ENCODE data around the gene HS6ST2. TPM values are rescaled to one million over a fixed set of nuclear protein-coding genes. Genes with fewer than 3 reads are reported as not detected.

The HS6ST2 gene
- total RNA-seq, 1 donor: under 0.01 TPM

DNA sequence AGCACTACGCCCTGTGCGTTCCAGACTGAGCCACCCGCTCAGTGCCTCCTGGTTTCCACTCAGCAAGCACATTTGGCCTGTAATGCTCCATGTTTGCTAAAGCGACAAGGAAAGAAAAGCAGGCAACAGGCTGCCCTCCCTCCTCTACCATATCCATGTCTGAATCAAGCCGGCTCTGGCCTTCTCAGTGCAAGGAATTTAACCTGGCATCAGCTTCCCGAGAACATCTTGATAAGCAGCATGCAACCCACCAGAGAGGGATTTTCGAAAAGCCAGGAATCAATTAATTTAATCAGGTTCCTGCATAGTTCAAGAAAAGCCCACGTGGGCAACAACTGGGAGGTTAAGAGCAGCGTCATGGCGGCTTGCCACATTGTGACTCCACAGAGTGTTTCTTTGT, 228.2 kb downstream of the HS6ST2 start:
- no peak for TF ChIP-seq CTCF (IDR thresholded peaks at IDR 0.05; ENCODE audit: insufficient read depth, low read length)
- DNase-seq (ENCODE audit: low read depth): no peak
- H3K4me3 ChIP-seq (ENCODE audit: low read depth, low read length): no peak overlapping the region

GRCh38 chrX:132728296-132728695, 230.1 kb downstream of the HS6ST2 start:
- no peak for TF ChIP-seq CTCF (IDR thresholded peaks at IDR 0.05; ENCODE audit: insufficient read depth, low read length)
- no peak for DNase-seq (ENCODE audit: low read depth)
- no peak overlapping the region for H3K4me3 ChIP-seq (ENCODE audit: low read depth, low read length)

- no peak for DNase-seq (ENCODE audit: low read depth)
- no peak for TF ChIP-seq CTCF (IDR thresholded peaks at IDR 0.05; ENCODE audit: insufficient read depth, low read length)
- H3K4me3 ChIP-seq (ENCODE audit: low read depth, low read length): no peak overlapping the region
These were observed 239.9 kb downstream of the HS6ST2 start for GRCh38 chrX:132718431-132718958.

- H3K4me3 ChIP-seq (ENCODE audit: low read depth, low read length): no peak overlapping the region
- no peak for TF ChIP-seq CTCF (IDR thresholded peaks at IDR 0.05; ENCODE audit: insufficient read depth, low read length)
- DNase-seq (ENCODE audit: low read depth): no peak
These were observed 242.4 kb downstream of the HS6ST2 start for GRCh38 chrX:132716006-132716405.

GRCh38 chrX:132714913-132715312, 243.5 kb downstream of the HS6ST2 start:
- H3K4me3 ChIP-seq (ENCODE audit: low read depth, low read length): no peak overlapping the region
- DNase-seq (ENCODE audit: low read depth): no peak
- no peak for TF ChIP-seq CTCF (IDR thresholded peaks at IDR 0.05; ENCODE audit: insufficient read depth, low read length)

DNA sequence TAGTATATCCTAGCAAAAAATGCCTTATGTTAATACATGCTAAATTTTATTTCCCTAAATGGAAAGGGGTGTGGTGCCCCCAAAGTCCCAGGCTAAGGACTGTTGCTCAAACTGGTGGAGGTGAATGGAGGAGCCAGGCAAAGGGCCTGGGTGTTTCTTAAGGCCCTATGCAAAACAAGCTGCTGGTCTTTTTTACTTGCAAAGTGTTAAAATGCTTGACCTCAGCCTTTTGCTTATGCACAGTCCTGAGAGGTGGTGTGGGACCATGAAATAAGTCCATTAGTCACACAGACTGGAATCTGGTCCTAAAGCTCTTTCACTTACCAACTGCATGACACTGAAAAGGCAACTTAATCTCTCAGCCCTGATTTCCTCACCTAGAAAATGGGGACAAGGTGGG, 246.1 kb downstream of the HS6ST2 start:
- H3K4me3 ChIP-seq (ENCODE audit: low read depth, low read length): no peak overlapping the region
- no peak for TF ChIP-seq CTCF (IDR thresholded peaks at IDR 0.05; ENCODE audit: insufficient read depth, low read length)
- no peak for DNase-seq (ENCODE audit: low read depth)

- no peak for DNase-seq (ENCODE audit: low read depth)
- no peak overlapping the region for H3K4me3 ChIP-seq (ENCODE audit: low read depth, low read length)
- no peak for TF ChIP-seq CTCF (IDR thresholded peaks at IDR 0.05; ENCODE audit: insufficient read depth, low read length)
These were observed 247.7 kb downstream of the HS6ST2 start for GRCh38 chrX:132710656-132711155.

Measured in fibroblast of the aortic adventitia (primary cell).